Stimulated activated CD8-positive, alpha-beta memory T cell treated with anti-CD3 and anti-CD28 coated beads, Interleukin-4, amount 100 ng/mL, for 1 hour (primary cell): ENCODE data around the gene PSMC4.

Experiments used
- DNase-seq, 2 donors: peaks; one replicate each; pipeline ENCODE4 v3.0.0-alpha.2; 2020; ENCODE audit warnings: low read depth in 2 of 2, low spot score in 1 of 2

PSMC4 gene

GRCh38 chr19:39987167-39987566 lies 16.2 kb downstream of the PSMC4 start:
- no peak for DNase-seq

- DNase-seq: no peak
These were observed 16.6 kb downstream of the PSMC4 start for GRCh38 chr19:39987596-39987995.

GRCh38 chr19:39993605-39994004 lies 22.6 kb downstream of the PSMC4 start:
- DNase-seq: no peak

- DNase-seq: no peak
These were observed 23.4 kb downstream of the PSMC4 start for GRCh38 chr19:39994361-39994760.

GRCh38 chr19:39995794-39996193 lies 24.8 kb downstream of the PSMC4 start:
- DNase-seq: no peak

GRCh38 chr19:39996218-39996810 lies 25.3 kb downstream of the PSMC4 start:
- DNase-seq: no peak

- peak; percentile 78 to 86 for DNase-seq
These were observed 26.1 kb downstream of the PSMC4 start, which contains the start of gene ZNF546 for GRCh38 chr19:39996811-39997637. Gene ZNF546, plus strand, starts transcription at chr19:39997060. Its CDS starts 1,267 bp downstream, at chr19:39998327.

- DNase-seq: no peak
These were observed 26.8 kb downstream of the PSMC4 start for GRCh38 chr19:39997638-39998216.

- no peak for DNase-seq
These were observed 27.5 kb downstream of the PSMC4 start for GRCh38 chr19:39998501-39998900.

GRCh38 chr19:40005691-40006272 lies 34.8 kb downstream of the PSMC4 start:
- no peak for DNase-seq

- no peak for DNase-seq
These were observed 35.3 kb downstream of the PSMC4 start for GRCh38 chr19:40006273-40006691.

GRCh38 chr19:40009674-40010073 lies 38.7 kb downstream of the PSMC4 start:
- no peak for DNase-seq

- DNase-seq: no peak
These were observed 43.0 kb downstream of the PSMC4 start for GRCh38 chr19:40013991-40014390.

- DNase-seq: no peak
These were observed 53.0 kb downstream of the PSMC4 start for GRCh38 chr19:40023969-40024368.

- DNase-seq: no peak
These were observed 55.1 kb downstream of the PSMC4 start for GRCh38 chr19:40025938-40026596.

- DNase-seq: no peak
These were observed 55.6 kb downstream of the PSMC4 start for GRCh38 chr19:40026597-40026970.
